Lower leg skin (tissue), 3 donors: ENCODE data around the gene MGAT3.

Experiments
- CTCF ChIP-seq, 3 donors: fragments of 450-650 bp; IDR thresholded peaks; one replicate each; pipeline ENCODE4 v1.5.1; 2016; ENCODE audit warnings: antibody characterized with exemption in 3 of 3, mild to moderate bottlenecking in 3 of 3, moderate library complexity in 2 of 3
- POLR2A ChIP-seq, 2 donors: fragments of 450-650 bp; IDR thresholded peaks; one replicate each; pipeline ENCODE4 v1.6.1; 2016 to 2017; ENCODE audit warnings: antibody characterized with exemption in 2 of 2, mild to moderate bottlenecking in 1 of 2, moderate library complexity in 1 of 2

GRCh38 chr22:39469681-39470450 is 13.1 kb downstream of the MGAT3 start:
- TF ChIP-seq CTCF (IDR thresholded peaks at IDR 0.05) (no peak), POLR2A (IDR thresholded peaks at IDR 0.05) (no peak)
